ENCODE measurements around the gene FSTL5.

DNA sequence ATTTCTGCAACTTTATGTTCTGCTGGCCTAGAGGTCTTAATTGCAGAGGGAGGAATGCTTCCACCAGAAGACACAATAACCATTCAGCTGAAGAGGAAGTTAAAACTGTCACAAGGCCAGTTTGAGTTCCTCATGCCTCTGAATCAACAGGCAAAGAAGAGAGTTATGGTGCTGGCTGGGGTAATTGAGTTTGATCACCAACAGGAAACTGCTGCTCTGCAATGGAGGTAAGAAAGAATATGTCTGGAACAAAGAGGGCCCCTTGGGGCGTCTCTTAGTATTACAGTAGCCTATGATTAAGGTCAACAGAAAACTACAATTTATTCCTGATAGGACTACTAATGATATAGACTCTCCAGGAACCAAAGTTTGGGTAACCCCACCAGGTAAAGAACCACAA is 744.0 kb downstream of the FSTL5 start:
- TF ChIP-seq CTCF (conservative IDR thresholded peaks at IDR 0.05; ENCODE audit: low read length) (no peak), EZH2phosphoT487 (IDR thresholded peaks at IDR 0.05; ENCODE audit: borderline replicate concordance, low read depth, low read length) (no peak)

Data from OCI-LY7 (cell line).